ENCODE data around the gene TEX29.

TEX29 gene

DNA sequence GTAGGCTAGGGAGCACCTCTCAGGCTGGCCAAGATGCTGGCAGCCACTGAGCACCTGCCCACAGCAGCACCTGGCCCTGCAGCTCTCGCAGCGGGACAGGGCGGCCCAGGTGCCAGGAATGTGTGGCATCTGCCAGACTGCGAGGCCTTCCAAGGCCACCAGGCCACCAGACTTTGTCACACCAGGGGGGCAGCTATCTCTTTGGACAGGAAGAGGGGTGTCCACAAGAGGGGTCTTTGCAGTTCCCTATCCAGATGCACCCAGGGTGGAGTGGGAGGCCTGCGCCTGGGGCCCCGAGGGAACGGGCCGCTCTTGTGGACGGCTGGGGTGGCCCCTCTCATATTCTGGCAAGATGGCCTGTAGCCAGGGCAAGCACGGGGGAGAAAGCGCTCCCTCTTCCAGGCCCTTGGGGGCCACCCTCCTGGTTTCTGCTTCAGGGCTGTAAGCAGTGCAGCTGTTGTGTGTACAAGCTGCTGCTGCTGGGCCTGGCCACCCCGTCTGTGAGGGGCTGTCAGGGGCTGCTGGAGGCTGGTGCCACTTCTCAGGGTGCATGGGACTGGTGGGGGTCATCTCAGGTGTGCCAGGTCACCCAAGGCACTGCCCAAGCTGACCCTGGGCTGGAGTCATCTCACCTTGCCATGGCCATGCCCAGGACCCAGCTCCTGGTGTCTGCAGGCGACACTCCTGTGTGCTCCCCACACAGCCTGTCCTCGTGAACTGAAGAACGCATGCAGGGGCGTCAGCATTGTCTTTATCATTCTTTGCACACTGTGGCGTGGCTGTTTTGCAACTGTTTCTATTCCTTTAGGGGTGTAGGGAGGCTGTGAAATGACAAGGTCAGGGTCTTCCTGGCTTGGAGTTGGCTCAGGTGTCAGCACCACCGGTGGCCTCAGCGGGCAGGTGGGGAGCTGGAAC lies 1.8 kb downstream of the TEX29 start:
- no peak for DNase-seq (ENCODE audit: low read depth in 3 of 3, low spot score in 1 of 3)

DNA sequence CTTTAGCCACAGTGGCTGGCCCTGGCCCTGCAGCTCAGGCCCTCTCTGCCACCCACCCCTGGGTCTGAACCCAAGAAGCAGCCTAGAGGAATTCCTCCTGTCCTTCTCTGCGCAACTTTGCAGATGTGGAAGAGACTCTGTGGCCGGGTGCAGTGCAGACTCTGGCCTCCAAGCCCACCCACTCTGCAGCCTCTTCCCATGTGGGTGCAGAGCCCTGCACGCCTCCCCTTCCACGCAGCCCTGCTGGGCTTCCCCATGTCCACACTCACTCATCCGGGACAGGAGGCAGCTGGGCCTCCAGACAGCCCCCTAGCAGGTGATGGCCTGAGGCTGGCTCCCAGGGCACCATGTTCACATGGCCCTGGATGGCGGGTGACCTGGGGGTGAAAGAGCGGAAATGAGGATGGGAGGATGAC lies 2.5 kb downstream of the TEX29 start:
- no peak for DNase-seq (ENCODE audit: low read depth in 3 of 3, low spot score in 1 of 3)

DNA sequence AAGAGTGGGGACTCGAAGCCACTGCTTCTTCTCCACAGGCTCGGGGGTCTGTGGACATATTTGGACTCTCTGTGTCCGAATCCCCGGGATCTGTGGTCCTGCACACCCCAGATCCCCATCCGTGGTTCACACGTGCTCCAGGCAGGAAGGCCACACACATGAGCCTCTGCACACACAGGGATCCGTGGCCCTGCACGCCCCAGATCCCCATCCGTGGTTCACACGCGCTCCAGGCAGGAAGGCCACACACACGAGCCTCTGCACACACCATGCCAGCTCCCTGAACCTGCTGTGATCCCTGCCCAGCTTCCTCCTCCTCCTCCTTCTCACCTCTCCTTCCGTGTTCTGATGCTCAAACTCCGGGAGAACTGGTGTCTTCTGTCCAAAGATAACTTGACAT lies 3.1 kb downstream of the TEX29 start:
- DNase-seq (ENCODE audit: low read depth in 3 of 3, low spot score in 1 of 3), result no peak

DNA sequence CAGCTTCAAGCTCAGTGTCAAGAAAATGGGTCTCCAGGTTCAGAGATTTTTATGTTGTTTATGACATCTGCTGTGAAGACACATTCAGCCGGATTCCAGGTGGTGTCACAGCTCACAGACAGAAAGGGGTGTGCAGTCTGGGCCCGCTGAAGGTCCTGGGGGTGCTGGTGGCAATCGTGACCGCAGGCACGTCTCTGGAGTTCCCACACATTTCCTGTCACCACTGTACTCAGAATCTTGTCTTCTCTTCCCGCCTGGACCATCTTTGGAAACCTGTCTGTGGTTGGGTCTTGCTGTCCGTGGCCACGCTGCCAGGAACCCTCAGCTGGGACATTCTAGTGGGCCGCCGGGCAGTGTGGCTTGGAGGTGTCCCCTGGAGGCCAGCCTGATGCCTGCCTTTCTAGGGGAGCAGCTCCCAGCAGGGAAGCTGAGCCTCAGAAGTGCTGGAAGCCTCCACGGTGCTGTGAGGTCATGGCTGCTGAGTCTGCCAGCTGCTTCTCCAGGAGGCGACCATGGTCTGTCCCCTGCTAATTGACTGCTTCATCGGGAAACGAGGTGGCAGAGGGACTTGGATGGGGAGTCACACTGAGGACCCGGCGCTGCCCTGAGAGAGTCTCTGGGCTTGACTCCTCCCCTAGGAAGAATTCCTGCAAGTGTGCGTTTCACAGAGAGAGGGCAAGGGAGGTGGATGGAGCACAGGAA lies 3.7 kb downstream of the TEX29 start:
- DNase-seq (ENCODE audit: low read depth in 3 of 3, low spot score in 1 of 3), result no peak

DNA sequence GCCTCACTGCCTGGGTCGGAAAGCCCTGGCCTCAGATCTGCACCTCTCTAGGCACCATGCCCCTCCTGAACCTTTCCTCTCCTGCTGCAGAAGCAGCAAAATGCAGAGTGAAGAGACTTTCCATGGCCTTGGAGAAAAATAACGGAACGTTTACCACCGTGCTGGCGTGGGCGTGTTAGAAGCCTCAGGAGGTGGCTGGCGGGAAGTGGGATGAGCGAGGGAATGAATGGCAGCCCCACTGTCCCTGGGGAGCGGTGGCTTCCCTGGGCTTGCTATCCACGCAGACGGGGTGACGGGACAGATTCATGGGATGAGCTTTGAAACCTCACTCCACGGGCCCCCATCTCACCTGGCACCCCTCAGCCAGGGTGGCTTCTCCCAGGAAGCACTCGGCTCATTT lies 4.3 kb downstream of the TEX29 start:
- no peak for DNase-seq (ENCODE audit: low read depth in 3 of 3, low spot score in 1 of 3)

DNA sequence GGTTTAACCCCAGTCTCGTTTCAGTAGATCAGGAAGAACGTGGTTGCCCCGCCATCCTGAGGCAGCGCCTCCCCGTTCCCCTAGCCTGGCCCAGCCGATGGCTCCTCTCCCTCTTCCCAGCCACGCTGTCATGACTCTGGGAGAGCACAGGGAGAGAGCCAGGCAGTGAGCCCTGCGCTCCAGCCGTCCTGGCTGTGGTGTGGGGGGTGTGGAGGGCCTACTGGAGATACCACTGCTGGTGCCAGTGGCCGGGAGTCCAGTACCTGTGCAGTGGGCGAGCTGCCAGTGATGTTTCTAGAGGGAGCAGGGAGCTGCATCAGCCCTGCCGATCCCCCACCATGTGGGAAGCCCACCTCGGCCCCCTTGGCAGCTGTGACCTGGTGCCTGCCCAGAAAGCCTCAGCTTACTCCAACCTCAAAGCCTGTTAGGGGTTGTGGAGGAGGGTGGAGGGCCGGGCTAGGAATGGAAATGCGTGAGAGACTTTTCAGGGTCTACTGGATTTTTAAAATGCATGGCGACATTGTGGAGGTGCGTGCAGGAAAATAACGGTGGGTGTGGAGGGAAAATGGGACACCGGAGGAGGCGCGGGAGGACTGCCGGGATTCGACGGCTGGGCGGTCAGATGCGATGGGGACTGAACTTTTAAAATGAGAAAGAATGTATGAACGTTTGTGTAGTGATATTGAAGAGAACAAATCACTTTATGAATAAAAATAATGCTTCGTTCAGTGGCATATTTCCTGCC lies 4.9 kb downstream of the TEX29 start:
- DNase-seq (ENCODE audit: low read depth in 3 of 3, low spot score in 1 of 3), result no peak

DNA sequence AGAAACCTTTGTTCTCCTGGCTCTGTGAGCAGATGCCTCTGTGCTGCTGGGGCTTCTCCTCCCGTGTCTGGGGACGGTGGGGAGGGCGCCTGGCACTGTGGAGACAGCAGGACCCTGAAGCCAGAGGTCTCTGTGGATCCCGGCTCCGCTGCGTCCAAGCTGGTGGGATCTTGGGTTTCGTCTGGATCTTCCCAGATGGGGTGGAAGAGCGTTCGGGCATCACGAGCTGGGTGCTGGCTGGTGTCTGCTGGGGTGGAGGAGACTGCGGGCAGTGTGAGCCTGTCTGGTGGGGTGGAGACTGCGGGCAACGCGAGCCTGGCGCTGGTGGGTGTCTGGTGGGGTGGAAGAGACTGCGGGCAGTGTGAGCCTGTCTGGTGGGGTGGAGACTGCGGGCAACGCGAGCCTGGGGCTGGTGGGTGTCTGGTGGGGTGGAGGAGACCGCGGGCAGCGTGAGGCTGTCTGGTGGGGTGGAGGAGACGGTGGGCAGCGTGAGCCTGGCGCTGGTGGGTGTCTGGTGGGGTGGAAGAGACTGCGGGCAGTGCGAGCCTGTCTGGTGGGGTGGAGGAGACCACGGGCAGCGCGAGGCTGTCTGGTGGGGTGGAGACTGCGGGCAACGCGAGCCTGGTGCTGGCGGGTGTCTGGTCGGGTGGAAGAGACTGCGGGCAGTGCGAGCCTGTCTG lies 5.6 kb downstream of the TEX29 start:
- no peak for DNase-seq (ENCODE audit: low read depth in 3 of 3, low spot score in 1 of 3)

DNA sequence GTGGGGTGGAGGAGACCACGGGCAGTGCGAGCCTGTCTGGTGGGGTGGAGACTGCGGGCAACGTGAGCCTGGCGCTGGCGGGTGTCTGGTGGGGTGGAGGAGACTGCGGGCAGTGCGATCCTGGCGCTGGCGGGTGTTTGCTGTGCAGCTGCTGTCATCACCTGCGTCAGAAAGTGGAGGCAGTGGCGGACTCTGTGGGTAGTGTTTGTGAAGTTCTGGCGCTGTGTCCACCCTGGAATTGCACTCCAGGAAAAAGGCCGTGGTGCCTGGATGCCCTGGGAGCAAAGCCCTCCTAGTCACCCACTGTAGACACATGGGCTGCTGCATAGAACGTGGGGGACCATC lies 6.2 kb downstream of the TEX29 start:
- DNase-seq (ENCODE audit: low read depth in 3 of 3, low spot score in 1 of 3), result no peak

DNA sequence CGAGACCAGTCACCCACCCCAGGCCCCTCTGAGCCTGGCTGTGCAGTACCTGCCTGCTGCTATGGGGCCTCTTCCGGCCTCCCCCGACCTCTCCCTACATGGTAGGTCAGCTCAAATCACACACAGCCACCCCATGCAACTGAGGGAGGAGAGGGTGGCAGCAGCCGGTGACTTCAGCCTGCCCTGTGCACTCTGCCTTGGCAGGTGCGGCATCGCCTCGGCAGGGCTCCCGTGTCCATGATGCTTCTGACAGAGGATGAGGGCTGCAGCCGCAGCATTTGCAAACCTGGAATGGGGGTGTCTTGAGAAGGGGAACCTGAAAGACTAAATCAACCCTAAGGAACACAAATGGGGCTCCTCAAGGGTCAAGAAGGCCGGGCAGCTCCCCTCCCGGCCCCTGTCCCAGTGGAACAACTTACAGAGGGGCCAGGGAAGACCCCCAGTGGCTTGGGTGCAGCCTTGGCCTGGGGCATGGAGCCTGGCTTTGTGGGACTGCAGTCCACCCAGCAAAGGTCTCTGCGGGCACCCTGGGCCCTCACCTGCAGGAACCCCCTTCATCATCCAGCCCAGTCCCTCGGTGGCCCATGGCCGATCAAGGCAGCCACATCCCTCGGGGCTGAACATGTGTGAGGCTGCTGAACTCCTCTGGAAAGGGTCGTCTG lies 6.7 kb downstream of the TEX29 start:
- DNase-seq (ENCODE audit: low read depth in 3 of 3, low spot score in 1 of 3), result no peak

DNA sequence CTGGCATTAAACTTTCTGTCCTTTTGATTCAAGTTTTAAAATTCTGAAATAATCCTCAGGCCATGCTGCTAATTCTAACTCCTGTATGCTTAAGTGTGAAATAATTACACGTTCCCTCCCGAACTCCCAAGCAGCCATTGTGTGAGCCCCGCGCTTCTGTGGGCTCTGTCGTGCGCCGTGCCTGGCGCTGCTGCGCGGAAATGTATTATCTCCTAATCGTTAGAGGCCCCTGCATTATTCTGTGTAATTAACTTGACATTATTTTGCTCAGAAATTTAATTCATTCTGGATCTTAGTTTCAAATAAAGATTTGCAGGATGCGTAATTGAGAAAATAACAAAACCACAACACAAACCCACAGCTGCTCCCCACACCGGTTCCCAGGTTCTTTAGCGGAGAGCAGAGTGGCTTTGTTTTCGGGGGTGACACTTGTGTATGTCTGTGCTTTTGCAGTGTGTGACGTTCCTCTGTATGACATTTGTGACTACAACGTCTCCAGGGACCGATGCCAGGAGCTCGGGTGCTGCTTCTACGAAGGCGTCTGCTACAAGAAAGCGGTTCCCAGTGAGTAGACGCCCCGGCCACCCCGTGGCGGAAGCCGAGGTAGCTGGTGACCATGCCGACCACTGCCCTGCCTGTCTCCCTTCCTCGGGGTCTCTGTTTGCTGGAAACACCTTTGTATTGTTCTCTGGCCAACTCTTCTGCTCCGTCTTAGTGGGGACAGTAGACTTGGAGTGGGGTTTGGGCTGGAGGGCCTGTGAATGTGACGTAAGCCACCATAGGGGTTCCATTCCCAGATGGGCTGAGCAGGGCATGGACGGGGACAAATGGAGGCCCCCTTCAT lies 7.5 kb downstream of the TEX29 start:
- no peak for DNase-seq (ENCODE audit: low read depth in 3 of 3, low spot score in 1 of 3)

DNA sequence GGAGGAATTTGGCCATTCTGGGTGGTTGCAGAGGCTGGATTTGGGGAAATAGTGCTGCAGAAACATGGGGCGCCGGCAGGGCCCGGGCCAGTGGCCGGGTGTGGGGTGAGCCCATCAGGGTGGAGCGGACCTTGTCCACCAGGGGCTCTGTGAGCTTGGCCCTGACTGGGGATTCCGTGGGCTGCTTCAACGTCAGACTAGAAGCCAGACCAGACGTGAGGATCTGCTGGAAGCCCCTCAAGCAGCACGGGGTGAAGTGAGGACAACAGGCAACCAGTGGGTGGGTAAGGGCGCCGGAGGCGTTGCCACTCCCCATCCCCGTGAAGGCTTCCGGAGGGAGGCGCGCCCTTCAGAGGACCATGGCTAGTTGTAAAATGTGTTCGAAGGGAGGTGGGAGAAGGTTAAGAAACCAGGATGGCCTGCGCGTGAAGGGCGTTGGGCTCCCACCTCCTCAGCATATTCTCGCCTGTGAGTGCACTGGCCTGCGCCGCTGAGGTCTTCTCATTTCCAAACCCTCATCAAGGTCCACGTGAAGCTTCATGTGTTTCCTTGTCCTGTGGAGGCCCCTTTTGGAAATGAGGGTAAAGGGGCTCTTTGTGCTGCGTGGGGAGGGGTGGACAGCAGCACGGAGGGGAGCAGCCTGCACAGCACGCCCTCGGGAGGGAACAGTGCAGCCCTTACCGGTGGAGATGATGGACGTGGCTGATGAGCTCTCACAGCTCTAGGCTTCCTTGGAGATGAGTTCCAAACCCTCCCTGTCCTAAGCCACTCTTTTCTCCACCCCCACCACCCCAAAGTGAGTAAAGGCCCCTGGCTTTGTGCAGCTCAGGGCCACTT lies 8.3 kb downstream of the TEX29 start:
- DNase-seq (ENCODE audit: low read depth in 3 of 3, low spot score in 1 of 3), result no peak

DNA sequence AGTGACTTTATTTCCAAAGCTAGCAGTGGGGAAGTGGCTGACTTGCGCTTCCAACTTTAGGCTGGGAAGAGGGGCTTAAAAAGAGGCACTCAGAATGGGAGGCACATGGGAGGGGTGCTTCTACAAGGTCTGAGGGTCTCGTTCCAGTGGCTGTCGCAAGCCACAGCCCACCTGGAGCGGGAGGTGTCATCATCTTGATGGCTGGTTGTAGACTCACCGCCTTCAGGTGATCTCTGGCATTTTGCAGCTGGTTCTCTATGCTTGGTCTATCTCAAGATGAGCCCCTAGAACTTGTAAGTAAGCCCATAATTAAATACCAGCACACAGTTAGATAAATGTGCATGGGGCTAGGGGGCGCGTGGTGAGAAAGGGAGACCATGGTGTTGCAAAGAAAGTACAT lies 9.2 kb downstream of the TEX29 start:
- no peak for DNase-seq (ENCODE audit: low read depth in 3 of 3, low spot score in 1 of 3)

DNA sequence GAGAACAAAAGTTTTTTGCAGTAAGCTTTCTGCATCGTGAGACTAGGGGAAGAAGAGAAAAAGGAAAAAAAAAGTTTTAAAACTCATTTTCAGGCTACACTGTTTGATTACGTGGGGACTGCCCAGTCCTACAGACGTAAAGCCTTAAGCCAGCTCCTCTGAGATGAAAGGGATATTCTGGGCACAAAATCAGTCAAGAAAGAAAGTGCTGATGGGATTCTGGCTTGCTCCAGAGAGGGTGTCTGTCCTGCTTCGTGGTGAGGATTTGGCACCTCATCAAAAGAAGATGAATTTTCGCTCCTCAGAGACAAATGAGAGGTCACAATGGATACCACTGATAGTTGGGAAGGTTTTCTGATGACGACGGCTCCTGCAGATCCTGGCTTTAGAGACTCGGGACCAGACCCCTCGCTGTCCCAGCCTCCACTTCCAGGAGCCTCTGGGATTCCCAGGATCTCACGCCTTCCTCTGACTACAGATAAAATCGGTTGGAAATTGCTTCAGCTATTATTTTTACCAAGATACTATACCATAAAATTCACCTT lies 9.7 kb downstream of the TEX29 start:
- DNase-seq (ENCODE audit: low read depth in 3 of 3, low spot score in 1 of 3), result no peak

DNA sequence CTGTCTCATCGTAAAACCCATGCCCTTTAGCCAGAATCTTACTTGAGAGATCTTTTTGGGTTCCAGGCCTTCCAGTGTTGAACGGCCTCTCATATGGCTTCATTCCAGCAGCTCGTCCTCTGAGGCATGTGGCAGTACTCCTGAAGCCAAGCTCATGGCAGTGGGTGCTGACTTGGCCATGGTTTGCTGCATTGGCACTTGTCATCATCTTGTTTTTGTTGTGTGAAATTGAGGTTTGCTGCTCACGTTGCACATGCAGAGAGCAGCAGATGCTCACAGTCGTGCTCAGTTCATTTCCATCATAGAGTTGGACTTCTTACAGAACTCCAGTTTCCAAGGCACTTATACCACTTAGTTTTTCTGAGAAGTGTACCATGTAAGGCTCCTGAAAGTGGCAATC lies 14.9 kb downstream of the TEX29 start:
- DNase-seq (ENCODE audit: low read depth in 3 of 3, low spot score in 1 of 3), result no peak

DNA sequence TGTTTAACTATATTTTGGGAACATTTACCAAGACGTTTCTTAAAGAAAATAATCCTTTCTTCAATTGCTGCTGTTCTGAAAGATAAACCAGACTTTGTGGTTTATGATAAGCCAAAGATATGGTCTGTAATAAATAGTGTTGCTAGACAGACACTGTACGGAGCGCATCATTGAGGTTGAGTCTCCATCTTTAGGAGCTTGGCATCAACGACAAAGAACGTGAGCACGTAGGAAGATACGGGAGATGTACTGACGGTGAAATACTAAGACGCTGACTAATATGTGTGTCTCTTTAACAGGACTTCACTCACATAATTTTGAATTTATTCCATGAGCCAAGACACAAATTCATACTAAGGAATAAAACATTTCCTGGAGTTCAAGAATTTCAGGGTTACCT lies 16.2 kb downstream of the TEX29 start:
- DNase-seq (ENCODE audit: low read depth in 3 of 3, low spot score in 1 of 3), result no peak

DNA sequence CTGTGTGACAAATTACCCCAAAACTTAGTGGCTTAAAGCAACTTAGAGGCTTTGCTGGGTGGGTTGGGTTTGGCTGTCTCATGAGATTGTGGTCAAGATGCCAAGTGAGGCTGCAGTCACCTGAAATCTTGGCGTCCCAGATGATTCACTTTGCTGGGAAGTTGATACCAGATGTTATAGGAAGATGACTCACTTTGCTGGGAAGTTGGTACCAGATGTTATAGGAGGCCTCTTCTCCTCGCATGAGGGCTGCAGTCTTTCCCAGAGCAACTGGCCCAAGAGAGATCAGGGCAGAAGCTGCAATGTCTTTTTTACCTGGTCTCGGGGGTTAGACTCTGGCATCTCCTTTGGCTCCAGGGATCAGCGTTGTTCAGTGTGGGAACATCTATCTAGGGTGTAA lies 16.8 kb downstream of the TEX29 start:
- no peak for DNase-seq (ENCODE audit: low read depth in 3 of 3, low spot score in 1 of 3)

DNA sequence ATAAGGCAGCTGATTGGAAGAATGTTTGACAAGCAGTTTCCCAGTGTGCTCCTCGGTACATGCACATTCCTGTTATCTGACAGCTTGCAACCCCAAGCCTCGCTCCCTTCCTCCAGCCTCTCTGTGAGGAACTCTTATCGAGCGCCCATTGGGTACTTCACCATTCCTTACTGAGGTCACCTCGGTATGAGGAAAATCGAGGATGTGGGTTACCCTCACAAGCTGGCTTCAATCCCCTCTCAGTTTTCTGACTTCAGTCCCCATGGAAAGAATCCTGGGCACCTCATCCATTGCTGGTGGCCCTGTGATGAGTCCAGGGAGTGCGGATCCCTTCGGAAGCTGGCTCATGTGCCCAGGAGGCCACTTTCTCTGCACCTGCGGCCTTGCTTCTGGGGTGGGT lies 17.3 kb downstream of the TEX29 start:
- DNase-seq (ENCODE audit: low read depth in 3 of 3, low spot score in 1 of 3), result no peak

DNA sequence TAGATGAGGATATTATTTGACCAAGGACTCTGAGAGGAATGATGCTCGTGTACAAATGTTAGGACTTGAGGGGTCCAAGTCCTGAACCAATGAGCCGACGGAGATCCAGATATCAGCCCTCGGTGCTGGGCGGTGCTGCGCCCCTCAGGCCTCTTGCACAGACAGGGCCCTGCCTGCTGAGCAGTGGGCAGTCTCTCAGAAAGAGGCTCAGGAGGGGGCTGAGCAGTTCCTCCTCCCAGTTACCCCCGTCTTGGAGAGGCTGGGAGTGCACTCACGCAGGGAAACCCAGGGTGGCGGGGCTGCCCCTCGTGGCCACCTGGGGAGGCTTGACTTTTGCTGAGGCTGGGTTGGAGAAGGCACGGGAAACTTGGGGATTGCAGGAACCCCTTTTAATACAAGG lies 18.4 kb downstream of the TEX29 start:
- DNase-seq (ENCODE audit: low read depth in 3 of 3, low spot score in 1 of 3), result no peak

Measured in stimulated activated CD4-positive, alpha-beta T cell treated with anti-CD3 and anti-CD28 coated beads, TNF-alpha, amount 100 ng/mL, for 1 hour (primary cell).